Ovary (tissue), 3 donors: ENCODE measurements around the gene DGCR8.
"Not testable (repeated sequence)": the region's sequence is repeated elsewhere in the genome, so short reads cannot be mapped to it uniquely, and the experiment has no call there.

Source experiments
- CTCF ChIP-seq, 3 donors: fragments of 450-650 bp in 2 of 3; fragments of 200-600 bp in 1 of 3; IDR thresholded peaks; one replicate each; pipeline versions ENCODE4 v1.5.1 to v1.8.0; 2016 to 2022; ENCODE audit warnings: antibody characterized with exemption in 3 of 3, mild to moderate bottlenecking in 1 of 3
- EP300 ChIP-seq: sonication (generic); formaldehyde crosslinking; IDR thresholded peaks from one replicate; pipeline ENCODE4 v1.6.1; 2017; ENCODE audit warnings: antibody characterized with exemption
- POLR2A ChIP-seq: fragments of 450-650 bp; IDR thresholded peaks from one replicate; pipeline ENCODE4 v1.6.1; 2017; ENCODE audit warnings: antibody characterized with exemption, mild to moderate bottlenecking, moderate library complexity
- donor health status: DM: no; HTN: no; CAD: no.

- TF ChIP-seq CTCF (IDR thresholded peaks at IDR 0.05); POLR2A; EP300: not testable (repeated sequence)
These were observed 12.7 kb upstream of the DGCR8 start for GRCh38 chr22:20067384-20067682.
